G401 (cell line): ENCODE measurements around the gene CDCA5. TPM values are rescaled to one million over a fixed set of nuclear protein-coding genes. Genes with fewer than 3 reads are reported as not detected.
A peak's percentile ranks its signal among the peaks of the same experiment; 100 is the strongest.

Experiments used
- DNase-seq: peaks from one replicate; pipeline ENCODE4 v3.0.0-alpha.2; 2015; ENCODE audit warnings: low spot score
- in situ Hi-C: cut with HindIII; loops from 2 replicates; pipeline ENCODE4 v1.10.0; 2016; ENCODE audit warnings: low sequenced_read_pairs, mixed read lengths
- total RNA-seq: library from RNA; depleted of rRNA; stranded (reverse); fragments of >200 nt; shearing (Covaris generic); gene quantifications from 2 replicates; pipeline ENCODE4 v1.2.3, GENCODE V29; 2014

The CDCA5 gene
- total RNA-seq, 1 experiment from 2014 or later, result 71.2 TPM

DNA sequence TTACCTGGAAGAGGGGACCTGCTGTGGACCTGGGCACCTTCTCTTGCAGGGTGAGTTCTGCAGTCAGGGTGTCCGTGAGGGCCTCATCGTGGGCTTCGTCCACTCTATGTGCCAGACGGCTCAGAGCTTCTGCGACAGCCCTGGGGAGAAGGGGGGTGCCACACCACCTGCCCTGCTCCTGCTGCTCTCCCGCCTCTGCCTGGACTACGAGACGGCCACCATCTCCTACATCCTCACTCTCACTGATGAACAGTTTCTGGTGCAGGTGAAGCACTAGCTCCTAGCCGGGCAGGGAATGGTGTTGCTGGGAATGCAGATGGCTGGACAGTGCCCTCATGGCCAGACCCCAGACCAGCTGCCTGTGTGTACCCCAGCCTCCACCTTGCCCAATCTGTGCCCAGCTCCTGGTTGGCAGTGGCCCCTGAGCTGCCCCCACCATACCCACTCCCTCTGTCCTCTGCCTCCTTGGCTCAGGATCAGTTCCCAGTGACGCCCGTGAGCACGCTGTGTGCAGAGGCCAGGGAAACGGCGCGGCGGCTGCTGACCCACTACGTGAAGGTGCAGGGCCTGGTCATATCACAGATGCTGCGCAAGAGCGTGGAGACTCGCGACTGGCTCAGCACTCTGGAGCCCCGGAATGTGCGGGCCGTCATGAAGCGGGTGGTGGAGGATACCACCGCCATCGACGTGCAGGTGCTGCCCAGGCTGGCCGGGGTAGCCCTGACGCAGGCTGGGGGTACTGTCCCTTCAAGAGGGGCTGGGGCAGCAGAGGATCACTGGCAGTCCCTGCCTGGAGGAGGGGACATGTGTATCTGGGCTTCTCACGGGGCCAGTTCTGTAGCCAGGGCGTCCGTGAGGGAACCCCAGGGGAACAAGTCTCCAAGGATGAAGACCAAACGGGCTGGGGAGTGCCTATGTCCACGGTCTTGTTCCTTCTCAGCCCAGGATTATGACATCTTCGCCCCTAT, 25.7 kb upstream of the CDCA5 start:
- DNase-seq, result no peak
- in situ Hi-C loops, result no loop called here

DNA sequence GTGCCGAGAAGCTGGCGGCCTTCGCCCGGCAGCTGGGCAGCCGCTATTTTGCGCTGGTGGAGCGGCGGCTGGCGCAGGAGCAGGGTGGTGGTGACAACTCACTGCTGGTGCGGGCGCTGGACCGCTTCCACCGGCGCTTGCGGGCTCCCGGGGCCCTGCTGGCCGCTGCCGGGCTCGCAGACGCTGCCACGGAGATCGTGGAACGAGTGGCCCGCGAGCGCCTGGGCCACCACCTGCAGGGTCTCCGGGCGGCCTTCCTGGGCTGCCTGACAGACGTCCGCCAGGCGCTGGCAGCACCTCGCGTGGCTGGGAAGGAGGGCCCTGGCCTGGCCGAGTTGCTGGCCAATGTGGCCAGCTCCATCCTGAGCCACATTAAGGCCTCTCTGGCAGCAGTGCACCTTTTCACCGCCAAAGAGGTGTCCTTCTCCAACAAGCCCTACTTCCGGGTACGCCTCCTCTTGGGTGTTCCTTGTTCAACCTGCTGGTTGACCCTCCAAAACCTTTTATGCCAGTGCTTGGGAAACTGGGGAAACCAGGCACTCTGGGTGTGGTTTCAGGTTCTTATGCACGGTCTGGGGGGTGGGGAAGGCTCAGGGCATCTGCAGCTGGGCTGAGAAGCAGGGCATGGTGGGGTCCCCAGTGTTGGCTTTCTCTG, 24.8 kb upstream of the CDCA5 start:
- in situ Hi-C loops, result no loop called here

DNA sequence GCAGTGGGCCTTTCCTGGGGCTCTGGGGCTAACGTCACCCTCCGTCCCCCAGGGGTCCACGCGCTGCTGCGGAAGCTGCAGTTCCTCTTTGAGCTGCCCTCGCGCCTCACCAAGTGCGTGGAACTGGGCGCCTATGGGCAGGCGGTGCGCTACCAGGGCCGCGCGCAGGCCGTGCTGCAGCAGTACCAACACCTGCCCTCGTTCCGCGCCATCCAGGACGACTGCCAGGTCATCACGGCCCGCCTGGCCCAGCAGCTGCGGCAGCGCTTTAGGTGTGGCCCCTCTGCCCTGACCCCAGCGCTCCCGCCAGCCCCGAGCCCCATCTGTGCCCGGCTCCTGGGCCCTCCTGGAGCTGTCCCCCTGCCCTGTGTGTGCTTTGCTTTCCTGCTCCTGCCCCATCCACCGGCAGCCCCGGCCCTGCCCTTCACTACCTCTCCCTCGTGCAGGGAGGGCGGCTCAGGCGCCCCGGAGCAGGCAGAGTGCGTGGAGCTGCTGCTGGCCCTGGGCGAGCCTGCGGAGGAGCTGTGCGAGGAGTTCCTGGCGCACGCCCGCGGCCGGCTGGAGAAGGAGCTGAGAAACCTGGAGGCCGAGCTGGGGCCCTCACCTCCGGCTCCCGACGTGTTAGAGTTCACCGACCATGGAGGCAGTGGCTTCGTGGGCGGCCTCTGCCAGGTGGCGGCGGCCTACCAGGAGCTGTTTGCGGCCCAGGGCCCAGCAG, 24.1 kb upstream of the CDCA5 start:
- no peak for DNase-seq
- in situ Hi-C loops, result no loop called here

More for the DNA sequence above, 24.8 kb upstream of the CDCA5 start:
- DNase-seq, result no peak

- DNase-seq, result no peak
- in situ Hi-C loops, result no loop called here
Measured at GRCh38 chr11:65107078-65107477, 23.2 kb upstream of the CDCA5 start.

DNA sequence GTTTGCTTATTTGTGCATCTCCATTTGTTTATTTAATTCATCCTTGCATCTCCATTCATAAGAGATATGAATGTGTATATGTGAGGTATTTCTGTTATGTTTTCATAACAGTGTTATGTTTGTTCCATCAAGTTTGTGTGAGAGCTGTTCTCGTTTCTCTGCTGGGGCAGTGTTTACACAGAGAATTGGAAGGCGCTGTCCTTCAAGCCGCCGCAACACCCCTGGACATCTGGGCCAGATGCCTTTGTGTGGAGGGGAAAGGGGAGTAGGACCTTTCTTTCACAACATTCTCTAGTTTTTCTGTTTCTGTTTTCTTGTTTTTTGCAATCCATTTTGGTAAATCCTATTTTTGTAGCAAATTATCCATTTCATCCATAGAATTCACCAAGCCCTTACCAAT, 20.8 kb upstream of the CDCA5 start:
- in situ Hi-C loops, result no loop called here

GRCh38 chr11:65103476-65103875, 19.6 kb upstream of the CDCA5 start:
- in situ Hi-C loops, result no loop called here
- no peak for DNase-seq

More for the DNA sequence above, 20.8 kb upstream of the CDCA5 start:
- no peak for DNase-seq

DNA sequence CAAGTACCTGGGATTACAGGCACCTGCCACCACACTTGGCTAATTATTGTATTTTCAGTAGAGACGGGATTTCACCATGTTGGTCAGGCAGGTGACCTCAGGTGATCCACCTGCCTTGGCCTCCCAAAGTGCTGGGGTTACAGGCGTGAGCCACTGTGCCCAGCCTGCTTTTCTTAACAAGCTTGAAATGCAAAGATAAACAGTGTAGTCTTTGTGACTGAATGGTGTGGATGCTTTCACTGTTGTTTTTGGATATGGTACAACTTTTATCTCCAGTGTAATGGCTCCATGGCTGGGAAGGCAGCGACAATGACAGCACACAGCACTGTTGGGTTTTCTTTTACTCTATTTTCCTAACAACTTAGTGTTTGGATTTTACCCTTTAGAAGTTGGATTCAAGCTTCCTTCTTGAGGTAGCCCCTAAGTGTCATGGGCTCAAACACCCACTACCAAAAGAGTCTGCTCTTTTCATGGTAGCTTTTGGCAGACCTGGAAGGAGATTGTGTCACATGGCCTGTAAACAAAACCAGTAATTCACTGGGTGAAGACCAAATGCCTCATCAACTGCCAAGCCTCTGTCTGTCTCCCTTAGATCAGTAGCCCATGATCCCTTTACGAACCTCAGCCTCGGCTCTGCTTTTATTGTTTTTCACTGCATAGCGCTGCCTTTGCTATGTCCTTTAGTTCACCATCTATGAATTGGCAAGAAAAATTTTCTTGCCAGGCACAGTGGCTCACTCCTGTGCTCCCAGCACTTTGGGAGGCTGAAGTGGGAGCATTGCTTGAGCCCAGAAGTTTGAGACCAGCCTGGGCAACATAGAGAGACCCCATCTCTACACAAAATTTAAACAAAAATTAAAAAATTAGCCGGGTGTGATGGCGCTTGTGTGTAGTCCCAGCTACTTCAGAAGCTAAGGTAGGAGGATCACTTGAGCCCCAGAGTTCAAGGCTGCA, 18.6 kb upstream of the CDCA5 start:
- in situ Hi-C loops, result no loop called here
- no peak for DNase-seq

DNA sequence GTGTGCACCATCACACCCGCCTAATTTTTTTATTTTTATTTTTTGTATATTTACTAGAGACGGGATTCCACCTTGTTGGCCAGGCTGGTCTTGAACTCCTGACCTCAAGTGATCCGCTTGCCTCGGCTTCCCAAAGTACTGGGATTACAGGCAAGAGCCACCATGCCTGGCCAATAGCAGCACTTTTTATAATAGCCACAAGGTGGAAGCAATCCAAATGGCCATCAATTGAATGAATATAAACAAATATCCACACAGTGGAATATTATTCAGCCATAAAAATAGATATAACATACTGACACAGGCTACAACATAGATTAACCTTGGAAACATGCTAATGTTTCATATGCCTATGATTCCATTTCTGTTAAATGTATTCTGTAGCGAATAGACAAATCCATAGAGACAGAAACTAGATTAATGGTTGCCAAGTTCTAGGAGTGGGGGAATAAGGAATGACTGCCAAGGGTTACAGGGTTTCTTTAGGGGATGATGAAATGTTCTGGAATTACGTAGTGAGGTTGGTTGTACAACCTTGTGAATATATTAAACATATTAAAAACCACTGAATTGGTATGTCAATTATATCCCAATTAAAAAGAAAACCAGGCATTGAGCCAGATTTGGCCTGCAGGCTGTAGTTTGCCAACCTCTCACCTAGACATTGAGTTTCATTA, 17.0 kb upstream of the CDCA5 start:
- in situ Hi-C loops, result no loop called here
- DNase-seq, result no peak

GRCh38 chr11:65096926-65097325, 13.1 kb upstream of the CDCA5 start:
- DNase-seq, result no peak
- in situ Hi-C loops, result no loop called here

DNA sequence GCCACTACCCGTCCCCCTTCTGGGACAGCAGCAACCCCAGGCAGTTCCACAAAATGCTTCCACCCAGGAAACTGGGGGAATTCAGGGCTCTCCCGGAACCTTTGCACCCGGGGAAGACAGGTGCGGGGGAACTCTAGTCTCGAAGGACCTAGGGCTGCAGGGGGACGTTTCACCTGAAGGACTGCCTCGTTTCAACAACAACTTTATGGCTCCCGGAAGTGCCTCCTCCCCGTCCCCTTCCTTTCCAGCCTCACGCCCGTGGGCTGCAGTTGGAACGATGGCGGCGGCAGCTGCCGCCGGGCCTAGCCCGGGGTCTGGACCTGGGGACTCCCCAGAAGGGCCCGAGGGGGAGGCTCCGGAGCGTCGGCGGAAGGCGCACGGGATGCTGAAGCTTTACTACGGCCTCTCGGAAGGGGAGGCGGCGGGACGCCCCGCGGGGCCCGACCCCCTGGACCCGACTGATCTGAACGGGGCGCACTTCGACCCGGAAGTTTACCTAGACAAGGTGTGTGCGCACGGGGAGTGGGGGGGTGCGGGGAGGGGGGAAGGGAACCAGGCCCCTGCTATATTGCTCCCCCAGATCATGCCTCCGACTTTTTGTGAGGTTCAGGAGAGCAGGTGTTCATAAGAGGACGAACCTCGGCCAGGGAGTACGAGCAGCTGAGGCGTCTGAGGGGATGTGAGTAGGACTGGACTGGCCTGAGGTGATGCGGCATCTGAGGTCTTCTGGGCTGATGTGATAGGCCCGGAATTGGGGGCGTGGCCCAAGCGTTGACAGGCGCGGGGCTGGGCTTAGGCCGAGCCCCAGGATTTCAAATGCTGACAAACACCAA, 12.3 kb upstream of the CDCA5 start, which contains the start of gene VPS51:
TSS of gene VPS51 (plus strand) at position 241 of the 833 bp plus-strand sequence. CDS start at position 278, 37 bp downstream.
- DNase-seq, result peak; percentile 90
- in situ Hi-C loops, result no loop called here

DNA sequence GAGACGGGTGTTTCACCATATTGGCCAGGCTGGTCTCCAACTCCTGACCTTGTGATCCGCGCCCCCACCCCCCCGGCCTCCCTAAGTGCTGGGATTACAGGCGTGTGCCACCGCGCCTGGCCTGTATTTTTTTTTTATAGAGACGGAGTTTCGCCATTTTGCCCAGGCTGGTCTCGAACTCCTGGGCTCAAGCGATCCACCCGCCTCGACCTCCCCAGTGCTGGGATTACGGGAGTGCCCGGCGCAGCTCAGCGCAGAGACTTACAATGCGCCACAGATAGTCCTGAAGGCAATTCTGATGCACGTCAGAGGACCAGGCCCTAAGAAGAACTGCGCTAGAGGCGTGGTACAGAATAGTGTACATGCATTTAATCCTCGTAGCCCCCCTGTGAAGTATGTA, 11.6 kb upstream of the CDCA5 start:
- DNase-seq, result no peak
- in situ Hi-C loops, result no loop called here

GRCh38 chr11:65090628-65091027, 6.8 kb upstream of the CDCA5 start:
- in situ Hi-C loops, result no loop called here

GRCh38 chr11:65089621-65090020, 5.8 kb upstream of the CDCA5 start:
- no peak for DNase-seq
- in situ Hi-C loops, result no loop called here

More at GRCh38 chr11:65090628-65091027, 6.8 kb upstream of the CDCA5 start:
- DNase-seq, result no peak

- DNase-seq, result no peak
- in situ Hi-C loops, result no loop called here
Measured at GRCh38 chr11:65087827-65088226, 4.0 kb upstream of the CDCA5 start.

- no peak for DNase-seq
Measured at GRCh38 chr11:65087216-65087615, 3.4 kb upstream of the CDCA5 start.

GRCh38 chr11:65086809-65087208, 3.0 kb upstream of the CDCA5 start:
- in situ Hi-C loops, result no loop called here
- no peak for DNase-seq

More at GRCh38 chr11:65087216-65087615, 3.4 kb upstream of the CDCA5 start:
- in situ Hi-C loops, result no loop called here

- in situ Hi-C loops, result no loop called here
- DNase-seq, result no peak
Measured at GRCh38 chr11:65085446-65085845, 1.6 kb upstream of the CDCA5 start.
